HepG2 (cell line): ENCODE results near the gene LIPT1. TPM values are rescaled to one million over a fixed set of nuclear protein-coding genes. Genes with fewer than 3 reads are reported as not detected.

Experiments
- ARNT ChIP-seq: fragments of 450-650 bp; IDR thresholded peaks from 2 replicates; pipeline ENCODE4 v1.6.1; 2017
- CBFB ChIP-seq: sonication (generic); formaldehyde crosslinking; IDR thresholded peaks from 2 replicates; pipeline ENCODE4 v1.4.0; 2020; ENCODE audit warnings: missing genetic modification reagents
- ELF3 ChIP-seq: IDR thresholded peaks from 2 replicates; pipeline ENCODE4 v1.6.1; 2016; ENCODE audit warnings: missing genetic modification reagents, missing compliant biosample characterization
- HDAC2 ChIP-seq: sonication (generic); formaldehyde crosslinking; IDR thresholded peaks from 2 replicates; pipeline ENCODE4 v1.4.0; 2020; ENCODE audit warnings: missing genetic modification reagents
- HMGA1 ChIP-seq: sonication (generic); formaldehyde crosslinking; conservative IDR thresholded peaks from 2 replicates; pipeline ENCODE4 v1.4.0; 2020; ENCODE audit warnings: missing genetic modification reagents
- NCOA1 ChIP-seq: sonication (generic); formaldehyde crosslinking; IDR thresholded peaks from 2 replicates; pipeline ENCODE4 v1.9.0; 2021; ENCODE audit warnings: missing genetic modification reagents
- PRDM4 ChIP-seq: sonication (generic); formaldehyde crosslinking; IDR thresholded peaks from 2 replicates; pipeline ENCODE4 v1.9.0; 2021; ENCODE audit warnings: missing genetic modification reagents, borderline replicate concordance
- RERE ChIP-seq: IDR thresholded peaks from 2 replicates; pipeline ENCODE4 v1.6.1; 2016; ENCODE audit warnings: low read depth, missing genetic modification reagents, missing compliant biosample characterization
- SIN3B ChIP-seq: fragments of 150-350 bp; IDR thresholded peaks from 2 replicates; pipeline ENCODE4 v1.6.1; 2014; ENCODE audit warnings: low read length
- TFAP4 ChIP-seq: sonication (generic); IDR thresholded peaks from 2 replicates; pipeline ENCODE4 v1.6.1; 2016; ENCODE audit warnings: low read depth, borderline replicate concordance
- YEATS4 ChIP-seq: sonication (generic); formaldehyde crosslinking; IDR thresholded peaks from 2 replicates; pipeline ENCODE4 v1.4.0; 2020; ENCODE audit warnings: missing genetic modification reagents, borderline replicate concordance
- ZNF18 ChIP-seq: sonication (generic); formaldehyde crosslinking; IDR thresholded peaks from 2 replicates; pipeline ENCODE4 v1.8.0; 2022; ENCODE audit warnings: mild to moderate bottlenecking, missing genetic modification reagents; ENCODE audit not compliant: insufficient replicate concordance
- ZNF382 ChIP-seq: sonication (generic); formaldehyde crosslinking; IDR thresholded peaks from 2 replicates; pipeline ENCODE4 v1.5.0; 2020; ENCODE audit warnings: missing genetic modification reagents, mild to moderate bottlenecking, borderline replicate concordance
- ZNF530 ChIP-seq: sonication (generic); formaldehyde crosslinking; IDR thresholded peaks from 2 replicates; pipeline ENCODE4 v1.5.0; 2020; ENCODE audit warnings: low read depth, mild to moderate bottlenecking, missing genetic modification reagents
- ZNF549 ChIP-seq: sonication (generic); formaldehyde crosslinking; IDR thresholded peaks from 2 replicates; pipeline ENCODE4 v1.5.0; 2020; ENCODE audit warnings: missing genetic modification reagents
- ZNF609 ChIP-seq: sonication (generic); formaldehyde crosslinking; IDR thresholded peaks from 2 replicates; pipeline ENCODE4 v1.4.0; 2020; ENCODE audit warnings: mild to moderate bottlenecking, missing genetic modification reagents, borderline replicate concordance
- polyA plus RNA-seq, 8 experiments: library from polyadenylated mRNA; depleted of rRNA in 3 of 8; stranded (reverse) in 7 of 8; unstranded in 1 of 8; fragments of >200 nt; fragmentation: Illumina TruSeq in 4 of 8; extraction: Trizol in 4 of 8; gene quantifications; 2 replicates each; pipeline versions ENCODE4 v1.2.1 to v1.2.3, GENCODE V29; 2011 to 2016; ENCODE audit warnings: low read depth in 4 of 8, missing spikeins in 1 of 8, mixed read lengths in 1 of 8; ENCODE audit not compliant: insufficient read depth in 1 of 8
- total RNA-seq, 5 experiments: library from RNA; depleted of rRNA; stranded (reverse); fragments of >200 nt; fragmentation: Illumina TruSeq; extraction: Trizol; gene quantifications; 2 replicates each; pipeline ENCODE4 v1.2.3, GENCODE V29; 2016; ENCODE audit warnings: low read depth in 1 of 5

LIPT1 gene
- total and polyA plus RNA-seq, 2 of the 13 experiments (the other 11 are each of a cell fraction or from before 2014, with no cell fraction given) = 8.0 to 9.6 TPM

GRCh38 chr2:99140860-99141109 is 14.0 kb upstream of the LIPT1 start (continued):
- TF ChIP-seq PRDM4 (CRISPR knock-in tag) (no peak), SIN3B (no peak), ZNF382 (CRISPR knock-in tag) (no peak), HDAC2 (CRISPR knock-in tag) (no peak), RERE (CRISPR knock-in tag) (no peak), NCOA1 (no peak; the same call in 1 of the 2 replicates), ZNF530 (no peak), YEATS4 (no peak; the same call in 1 of the 2 replicates), TFAP4 (no peak), ZNF609 (peak; percentile 21; the same call in 1 of the 2 replicates), CBFB (no peak), ELF3 (no peak), HMGA1 (CRISPR knock-in tag) (no peak), ZNF18 (peak; percentile 56), ARNT (no peak), ZNF549 (CRISPR knock-in tag) (no peak)
